HG03571 (cell line): ENCODE measurements around the gene GRM4.

Source experiments
- ATAC-seq: cut with Tn5 transposase; IDR thresholded peaks from one replicate; pipeline ENCODE4 v1.9.1; 2021; ENCODE audit not compliant: unreplicated experiment

The GRM4 gene

DNA sequence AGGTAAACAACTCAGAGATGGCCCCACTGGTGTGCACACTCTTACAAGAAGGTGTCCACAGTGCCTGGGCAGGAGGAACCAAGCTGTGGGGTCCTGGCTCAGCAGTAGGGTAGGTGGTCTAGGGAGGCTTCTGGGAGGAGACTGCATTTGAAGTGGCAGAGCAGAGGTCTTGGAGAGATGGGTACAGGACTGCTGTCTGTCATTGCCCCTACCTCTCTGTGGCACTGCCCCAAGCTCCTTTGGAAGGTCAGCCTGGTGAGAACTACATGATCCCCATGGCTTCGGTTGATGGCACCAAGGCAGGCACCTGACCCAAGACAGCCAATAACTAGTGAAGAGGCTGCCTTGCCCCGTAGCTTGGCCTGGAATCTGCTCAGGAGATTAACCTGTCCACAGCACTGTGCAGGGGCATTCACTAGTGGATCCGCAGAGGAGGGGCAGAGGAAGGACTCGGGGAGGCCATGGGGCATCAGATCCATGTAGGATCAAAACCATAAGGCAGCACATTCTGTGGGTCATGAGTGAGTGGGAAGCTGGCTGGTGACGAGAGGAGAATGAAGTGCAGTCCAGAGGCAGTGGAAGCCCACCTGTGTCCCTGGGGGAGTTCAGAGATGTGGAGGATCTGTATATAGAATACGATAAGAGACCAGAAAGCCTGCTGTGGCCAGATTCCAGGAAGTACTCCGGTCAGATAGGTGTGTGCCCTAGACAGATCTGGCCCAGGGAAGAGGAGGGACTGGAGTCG is 162.0 kb downstream of the GRM4 start:
- ATAC-seq = no peak

DNA sequence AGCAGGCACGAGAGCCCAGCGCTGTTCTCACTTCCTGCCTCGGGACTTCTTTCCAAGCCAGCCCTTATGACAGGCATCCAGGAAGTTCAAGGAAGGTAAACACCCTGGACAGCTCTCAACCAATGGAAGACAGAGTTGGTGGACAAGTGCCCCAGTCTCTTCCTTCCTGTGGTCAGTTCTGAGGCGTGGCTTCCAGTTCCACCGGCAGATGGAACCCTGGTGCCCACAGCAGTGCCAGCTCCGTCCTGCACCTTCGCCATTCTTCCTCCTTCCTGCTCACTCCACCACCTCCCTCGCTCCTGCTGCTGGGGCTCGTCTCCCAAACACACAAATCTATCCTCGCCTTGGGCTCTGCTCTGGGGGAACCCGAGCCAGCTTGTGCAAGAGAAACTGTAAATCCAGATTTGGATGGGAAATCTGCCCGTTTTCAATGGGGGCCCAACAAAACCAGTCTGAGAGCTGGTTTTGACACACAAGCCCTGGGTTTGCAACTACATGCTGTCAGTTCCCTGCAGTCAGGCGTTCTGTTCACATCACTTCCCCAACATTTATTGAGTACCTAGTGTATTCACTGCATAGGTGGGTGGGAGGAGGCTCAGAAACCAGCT is 162.7 kb downstream of the GRM4 start:
- no peak for ATAC-seq

- ATAC-seq = no peak
These were observed 164.0 kb downstream of the GRM4 start for GRCh38 chr6:33981861-33982260.

DNA sequence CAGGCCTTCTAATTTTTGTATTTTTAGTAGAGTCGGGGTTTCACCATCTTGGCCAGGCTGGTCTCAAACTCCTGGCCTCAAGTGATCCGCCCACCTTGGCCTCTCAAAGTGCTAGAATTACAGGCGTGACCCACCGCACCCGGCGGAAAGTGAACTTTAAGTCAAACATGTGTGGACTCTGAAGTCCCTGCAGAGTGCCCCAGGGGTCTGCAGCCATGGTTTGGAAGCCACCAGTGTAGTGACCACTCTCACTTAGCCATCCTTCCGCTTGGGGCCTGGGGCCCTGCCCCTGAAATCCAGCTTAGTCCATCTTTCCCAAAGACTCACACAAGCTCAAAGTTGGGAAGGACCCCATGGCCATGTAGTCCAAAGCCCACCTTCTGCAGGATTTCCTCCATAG is 164.5 kb downstream of the GRM4 start:
- ATAC-seq = no peak

DNA sequence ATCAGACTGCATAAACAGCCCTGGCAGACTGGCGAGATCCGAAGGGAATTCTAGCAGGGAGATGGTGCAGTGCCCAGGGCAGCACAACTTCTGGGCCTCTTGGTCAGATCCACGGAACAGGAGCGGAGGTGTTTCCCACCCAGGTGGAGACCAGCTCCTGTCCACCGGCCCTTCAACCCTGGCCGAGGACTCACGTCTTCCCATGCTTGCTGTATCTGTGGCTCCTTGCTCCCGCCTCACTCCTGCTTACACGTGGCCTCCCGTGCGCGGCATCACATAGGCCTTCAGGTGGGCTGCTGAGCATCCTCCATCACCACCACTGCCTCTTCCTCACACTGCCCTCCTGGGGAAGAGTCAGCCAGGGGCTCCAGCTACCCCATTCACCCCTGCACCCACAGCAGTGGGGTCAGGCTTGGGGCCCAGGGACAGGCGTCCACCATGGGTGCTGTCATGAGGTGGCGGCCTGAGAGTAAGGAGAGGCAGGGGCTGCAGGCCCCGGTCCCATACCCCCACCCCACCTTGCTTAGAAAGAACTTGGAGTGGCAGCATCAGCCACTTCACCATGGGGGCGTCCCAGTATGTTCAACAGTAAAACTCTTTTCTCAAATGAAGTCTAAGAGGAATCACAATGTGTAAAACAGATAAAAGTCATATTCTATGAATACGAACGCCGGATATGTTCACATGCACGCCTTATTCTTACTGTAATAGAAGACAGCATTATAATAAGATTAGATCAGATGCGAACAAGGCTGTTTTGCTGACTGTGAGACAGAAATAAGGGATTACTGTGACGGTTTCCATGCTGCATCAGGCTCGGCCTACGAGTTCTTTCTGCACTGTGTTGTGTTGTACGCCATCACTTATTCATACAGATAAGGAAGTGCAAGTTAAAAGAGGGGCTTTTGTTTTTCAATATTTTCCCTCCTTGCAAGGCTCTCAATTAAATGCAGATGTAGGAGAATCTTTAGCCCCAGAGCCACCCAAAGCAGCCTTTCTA is 165.4 kb downstream of the GRM4 start:
- ATAC-seq = no peak

GRCh38 chr6:33979750-33980149 is 166.1 kb downstream of the GRM4 start:
- ATAC-seq = no peak

- no peak for ATAC-seq
These were observed 167.3 kb downstream of the GRM4 start for GRCh38 chr6:33978412-33979150.

DNA sequence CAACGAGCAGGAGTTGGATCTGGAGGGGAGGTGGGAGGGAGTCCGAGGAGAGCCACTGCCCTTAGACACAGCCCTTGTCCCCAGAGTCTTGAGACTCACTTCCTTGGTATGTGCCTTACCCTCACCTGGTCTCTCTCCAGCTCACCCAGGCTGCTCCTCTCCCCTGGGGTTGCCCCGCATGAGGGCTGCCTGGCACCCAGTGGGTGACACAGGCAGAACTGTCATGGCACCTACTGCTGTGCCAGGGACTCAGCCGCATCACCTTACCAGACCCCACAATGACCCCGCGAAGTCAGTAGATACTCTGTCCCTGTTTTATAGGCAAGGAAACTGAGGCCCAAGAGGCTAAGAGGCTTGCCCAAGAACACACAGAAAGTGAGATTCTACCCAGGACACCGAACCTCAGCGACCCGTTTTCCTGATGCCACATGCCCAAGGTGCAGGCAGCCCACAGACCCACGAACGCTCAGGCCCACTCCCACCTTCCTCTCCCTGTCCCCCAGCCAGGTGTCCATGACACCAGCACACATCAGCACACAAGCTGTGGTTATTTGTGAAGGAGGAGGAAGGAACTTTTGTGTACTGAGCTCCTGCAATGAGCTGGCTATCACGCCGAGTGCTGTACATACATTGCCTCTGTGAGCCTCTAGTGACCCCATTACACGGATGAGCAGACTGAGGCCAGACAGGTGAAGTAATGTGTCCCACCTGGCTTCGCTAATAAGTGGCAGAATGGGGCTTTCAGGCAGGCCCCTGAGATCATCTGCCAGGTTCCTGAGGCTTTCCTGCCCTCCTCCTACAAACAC is 168.1 kb downstream of the GRM4 start:
- ATAC-seq = no peak

DNA sequence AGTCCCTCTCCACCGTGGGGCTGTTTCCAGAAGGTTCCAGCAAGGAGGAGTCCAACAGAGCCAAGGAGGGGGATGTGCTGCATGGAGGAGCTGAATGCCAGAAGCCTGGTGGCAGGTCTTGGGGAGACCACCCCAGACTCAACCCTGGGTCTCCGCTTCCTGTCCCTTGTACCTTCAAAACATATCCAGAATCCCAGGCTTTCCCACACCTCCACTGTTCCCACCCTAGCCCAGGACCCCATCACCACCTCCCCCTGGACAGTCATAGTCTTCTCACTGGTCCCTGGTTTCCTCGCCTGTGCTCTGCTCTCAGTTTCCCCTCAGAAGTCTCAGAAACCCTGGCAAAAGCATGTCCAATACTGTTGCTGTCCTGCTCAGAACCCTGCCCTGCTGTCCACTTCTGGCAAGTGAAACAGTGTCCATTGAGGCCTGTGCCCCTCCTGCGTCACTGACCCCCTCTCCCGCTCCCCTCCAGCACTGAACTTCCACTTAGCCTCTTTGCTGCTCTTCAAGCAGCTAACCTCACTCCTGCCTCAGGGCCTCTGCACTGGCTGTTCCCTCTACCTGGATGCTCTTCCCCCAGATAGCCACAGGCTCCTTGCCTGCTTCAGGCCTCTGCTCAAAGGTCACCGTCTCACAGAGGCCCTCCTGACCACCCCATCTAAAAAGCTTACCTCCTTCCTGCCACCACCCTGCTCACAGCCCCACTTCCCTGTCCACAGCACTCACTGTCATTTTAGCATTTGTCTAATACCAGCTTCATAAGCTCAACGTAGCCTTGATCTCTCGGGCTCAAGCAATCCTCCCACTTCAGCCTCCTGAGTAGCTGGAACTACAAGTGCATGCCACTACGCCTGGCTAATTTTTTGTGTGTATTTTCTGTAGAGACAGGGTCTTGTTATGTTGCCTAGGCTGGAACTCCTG is 169.2 kb downstream of the GRM4 start:
- ATAC-seq = no peak

DNA sequence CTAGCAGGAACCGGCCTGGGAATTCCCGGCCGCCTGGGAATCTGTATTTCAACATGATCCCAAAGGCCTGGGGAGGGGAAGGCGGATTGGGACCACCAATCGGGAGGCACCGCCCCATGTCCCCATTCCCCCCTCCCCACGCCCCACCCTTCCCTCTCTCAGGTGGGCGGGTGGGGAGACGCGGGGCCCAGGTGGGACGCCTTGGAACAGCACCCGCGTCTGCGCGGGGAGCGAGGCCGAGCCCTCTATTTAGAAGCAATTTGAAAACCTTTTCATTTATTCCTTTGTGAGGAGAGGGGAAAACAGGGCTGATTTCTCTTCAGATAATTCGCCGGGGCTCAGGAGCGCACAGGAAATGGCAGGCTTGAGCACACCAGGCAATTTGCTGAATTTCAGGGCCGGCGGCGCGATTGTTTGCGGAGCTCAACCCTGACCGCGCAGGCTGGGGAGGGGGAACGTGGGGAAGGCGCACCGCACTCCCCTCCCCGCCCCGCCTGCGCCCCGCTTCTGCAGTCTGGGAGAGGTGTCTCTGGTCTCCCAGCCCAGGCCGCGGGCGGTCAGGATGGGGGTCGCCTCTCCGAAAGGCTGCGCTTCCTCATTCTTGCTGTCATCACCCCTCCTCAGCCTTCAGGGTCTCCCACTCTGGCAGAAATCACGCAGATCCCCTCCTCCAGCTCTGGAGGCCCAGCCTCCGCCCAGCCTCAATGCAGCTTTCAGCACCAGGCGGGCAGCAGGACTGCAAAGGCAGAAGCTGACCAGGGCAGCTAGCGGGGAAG is 170.0 kb downstream of the GRM4 start:
- no peak for ATAC-seq

GRCh38 chr6:33974471-33974870 is 171.4 kb downstream of the GRM4 start:
- no peak for ATAC-seq

DNA sequence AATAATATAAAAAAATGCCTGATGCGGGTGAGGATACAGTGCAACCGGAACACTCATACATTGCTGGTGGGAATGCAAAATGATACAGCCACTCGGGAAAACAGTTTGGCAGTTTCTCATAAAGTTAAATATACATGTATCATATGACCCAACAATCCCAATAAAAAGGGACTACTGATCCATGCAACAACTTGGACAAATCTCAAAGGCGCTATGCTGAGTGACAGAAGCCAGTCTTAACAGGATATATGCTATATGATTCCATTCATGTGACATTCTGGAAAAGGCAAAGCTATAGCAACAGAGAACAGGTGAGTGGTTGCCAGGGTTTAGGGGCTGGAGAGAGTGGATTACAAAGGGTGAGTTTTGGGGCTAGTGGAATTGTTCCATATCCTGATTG is 171.9 kb downstream of the GRM4 start:
- ATAC-seq = no peak

- no peak for ATAC-seq
These were observed 174.3 kb downstream of the GRM4 start for GRCh38 chr6:33971580-33971979.
